K562 (cell line): ENCODE data around the gene NR2C2AP. TPM values are rescaled to one million over a fixed set of nuclear protein-coding genes. Genes with fewer than 3 reads are reported as not detected.

Source experiments
- ATAC-seq: fragments of 200-7000 bp; cut with Tn5 transposase; 3 replicates; pipeline ENCODE4 v1.9.1; 2020; ENCODE audit warnings: moderate library complexity
- BruUV-seq: library from RNA; stranded (reverse); fragments of 400-500 nt; replicated peaks from 2 replicates; lab custom pipeline; 2021; lab: Mats Ljungman, UMichigan
- CTCF ChIA-PET: fragments of 300-600 bp; formaldehyde crosslinking; extraction: SDS; loops from one replicate; lab custom pipeline; 2021; ENCODE audit warnings: low intra/inter-chr PET ratio; lab: Yijun Ruan, JAX
- POLR2A ChIA-PET: fragments of 300-600, 350-650 bp; sonication (Branson Sonifier 250); formaldehyde crosslinking; extraction: SDS; loops from one replicate; lab custom pipeline; 2021; ENCODE audit warnings: antibody characterized with exemption, inconsistent platforms; lab: Yijun Ruan, JAX
- DNase-seq, 4 experiments: peaks; one replicate each; pipeline versions ENCODE4 v3.0.0 to v3.0.0-alpha.2; 2011 to 2018; ENCODE audit warnings: low spot score in 3 of 4, mixed read lengths in 3 of 4; ENCODE audit errors: extremely low read depth in 1 of 4
- FAIRE-seq: peaks from 2 replicates; lab custom pipeline; 2011; peaks lifted over from hg19 to GRCh38; lab: Jason Lieb, UNC
- H2AFZ ChIP-seq: 2 replicates; pipeline ENCODE4 v1.6.0; 2011; ENCODE audit warnings: low read depth, low read length, control low read depth, inconsistent platforms
- H3K27ac ChIP-seq: fragments of 200-600 bp; 3 replicates; pipeline ENCODE4 v1.8.0; 2011; ENCODE audit warnings: low read depth, mild to moderate bottlenecking, control low read depth, inconsistent platforms, low read length, moderate library complexity, mixed read lengths; ENCODE audit errors: extremely low read depth
- H3K27me3 ChIP-seq, 2 experiments: fragments of 300-600 bp in 1 of 2; 2 replicates in 1 of 2; 3 replicates in 1 of 2; pipeline versions ENCODE4 v1.6.0 to v1.8.0; 2011; ENCODE audit warnings: inconsistent platforms in 2 of 2, low read length in 2 of 2, mild to moderate bottlenecking in 1 of 2, mixed read lengths in 1 of 2, moderate library complexity in 1 of 2; ENCODE audit not compliant: control insufficient read depth in 2 of 2, insufficient read depth in 2 of 2
- H3K36me3 ChIP-seq: fragments of 300-600 bp; 3 replicates; pipeline ENCODE4 v1.8.0; 2011; ENCODE audit warnings: mild to moderate bottlenecking, low read length, inconsistent platforms; ENCODE audit not compliant: control insufficient read depth, insufficient read depth
- H3K4me1 ChIP-seq, 2 experiments: fragments of 200-600 bp in 1 of 2; replicated peaks in 1 of 2; 2 replicates in 1 of 2; 3 replicates in 1 of 2; pipeline versions ENCODE4 v1.5.1 to v1.8.0; 2011; ENCODE audit warnings: inconsistent platforms in 2 of 2, low read length in 2 of 2, mild to moderate bottlenecking in 1 of 2, mixed read lengths in 1 of 2, moderate library complexity in 1 of 2; ENCODE audit not compliant: control insufficient read depth in 2 of 2, insufficient read depth in 2 of 2
- H3K4me2 ChIP-seq: 2 replicates; pipeline ENCODE4 v1.6.1; 2011; ENCODE audit warnings: low read length, control low read depth, inconsistent platforms, mixed read lengths; ENCODE audit not compliant: insufficient read depth
- H3K4me3 ChIP-seq: fragments of 200-600 bp; sonication (generic), shearing (Covaris generic); 2 replicates; pipeline ENCODE4 v1.5.1; 2016; ENCODE audit warnings: control low read depth, inconsistent platforms
- H3K79me2 ChIP-seq: fragments of 200-600 bp; 3 replicates; pipeline ENCODE4 v1.8.0; 2011; ENCODE audit warnings: low read length, inconsistent platforms; ENCODE audit not compliant: control insufficient read depth, insufficient read depth
- H3K9ac ChIP-seq, 2 experiments: 2 replicates each; pipeline versions ENCODE4 v1.6.0 to v1.6.1; 2011; ENCODE audit warnings: low read depth in 2 of 2, low read length in 2 of 2, control low read depth in 1 of 2, inconsistent platforms in 1 of 2, mild to moderate bottlenecking in 1 of 2, mixed read lengths in 1 of 2; ENCODE audit not compliant: insufficient read depth in 1 of 2
- H3K9me1 ChIP-seq: one replicate; pipeline ENCODE4 v1.6.0; 2011; ENCODE audit warnings: inconsistent platforms, mild to moderate bottlenecking, low read length, moderate library complexity; ENCODE audit not compliant: control insufficient read depth, insufficient read depth
- H3K9me3 ChIP-seq: replicated peaks from 2 replicates; pipeline ENCODE4 v1.5.1; 2011; ENCODE audit warnings: low read depth, low read length, inconsistent platforms; ENCODE audit not compliant: control insufficient read depth, insufficient read depth
- H4K20me1 ChIP-seq: replicated peaks from 2 replicates; pipeline ENCODE4 v1.6.1; 2011; ENCODE audit warnings: low read length, inconsistent platforms, mixed read lengths; ENCODE audit not compliant: control insufficient read depth, insufficient read depth
- BRF1 ChIP-seq: IDR thresholded peaks from 3 replicates; pipeline ENCODE4 v1.6.1; 2011; ENCODE audit warnings: borderline replicate concordance, mild to moderate bottlenecking; ENCODE audit not compliant: insufficient read length; ENCODE audit errors: extremely low read depth
- CBX1 ChIP-seq: sonication (generic); IDR thresholded peaks from 2 replicates; pipeline ENCODE4 v1.6.1; 2016; ENCODE audit warnings: antibody characterized with exemption, low read depth, mild to moderate bottlenecking
- CREB1 ChIP-seq, 2 experiments: sonication (generic) in 1 of 2; formaldehyde crosslinking in 1 of 2; IDR thresholded peaks; 2 replicates each; pipeline versions ENCODE4 v1.6.1 to v1.8.0; 2012 to 2022; ENCODE audit warnings: inconsistent platforms in 1 of 2, mild to moderate bottlenecking in 1 of 2, missing genetic modification reagents in 1 of 2, moderate library complexity in 1 of 2
- DEAF1 ChIP-seq: fragments of 450-650 bp; formaldehyde crosslinking; IDR thresholded peaks from 2 replicates; pipeline ENCODE4 v1.4.0; 2020; ENCODE audit warnings: mild to moderate bottlenecking, moderate library complexity
- FOXP1 ChIP-seq: sonication (generic); formaldehyde crosslinking; IDR thresholded peaks from 2 replicates; pipeline ENCODE4 v1.8.0; 2022; ENCODE audit warnings: mild to moderate bottlenecking, missing genetic modification reagents
- HOXB6 ChIP-seq: fragments of 250-450 bp; sonication (Bioruptor Pico); IDR thresholded peaks from 2 replicates; pipeline ENCODE4 v1.5.1; 2022; ENCODE audit warnings: mild to moderate bottlenecking, borderline replicate concordance
- MNT ChIP-seq, 2 experiments: fragments of 450-650 bp; conservative IDR thresholded peaks; 2 replicates each; pipeline ENCODE4 v1.6.1; 2017; ENCODE audit warnings: mild to moderate bottlenecking in 2 of 2, moderate library complexity in 2 of 2
- MYNN ChIP-seq, 2 experiments: sonication (generic); formaldehyde crosslinking in 1 of 2; IDR thresholded peaks; 2 replicates each; pipeline versions ENCODE4 v1.5.0 to v1.6.1; 2016 to 2020; ENCODE audit warnings: antibody characterized with exemption in 1 of 2, missing genetic modification reagents in 1 of 2
- PHB2 ChIP-seq: fragments of 450-650 bp; IDR thresholded peaks from 2 replicates; pipeline ENCODE4 v1.6.1; 2017; ENCODE audit warnings: low read depth
- RBM15 ChIP-seq: fragments of 200-400 bp; formaldehyde crosslinking; IDR thresholded peaks from 2 replicates; pipeline ENCODE4 v1.6.1; 2018; ENCODE audit warnings: mild to moderate bottlenecking, low read length, moderate library complexity; ENCODE audit not compliant: insufficient read depth
- ZBED1 ChIP-seq: IDR thresholded peaks from 2 replicates; pipeline ENCODE4 v1.6.1; 2014
- ZNF143 ChIP-seq: sonication (generic); formaldehyde crosslinking; IDR thresholded peaks from 2 replicates; pipeline ENCODE4 v1.9.0; 2022; ENCODE audit warnings: mild to moderate bottlenecking, missing genetic modification reagents
- ZNF77 ChIP-seq: fragments of 250-450 bp; sonication (Bioruptor Pico); IDR thresholded peaks from 2 replicates; pipeline ENCODE4 v1.5.0; 2020
- WGBS: fragments of 100-300 bp; shearing (Covaris generic); methylation state at CpG from one replicate; pipeline ENCODE4 v1.1.6; 2016; ENCODE audit warnings: low coverage, mixed read lengths; ENCODE audit not compliant: insufficient coverage; ENCODE audit errors: missing lambda C conversion rate; 5-methylcytosine and 5-hydroxymethylcytosine counted together
- in situ Hi-C: fragments of 300-500 bp; cut with MboI; formaldehyde crosslinking; loops from 4 replicates; pipeline ENCODE4 v1.15.0; 2018; ENCODE audit warnings: inconsistent platforms, mixed read lengths
- intact Hi-C: fragments of 100-400 bp; cut with micrococcal nuclease; formaldehyde crosslinking; loops from 2 replicates; pipeline ENCODE4 v1.14.2; 2022
- polyA plus RNA-seq, 8 experiments: library from polyadenylated mRNA; depleted of rRNA in 4 of 8; stranded (reverse) in 5 of 8; unstranded in 3 of 8; fragments of >200 nt; fragmentation: Nextera tagmentation in 2 of 8; fragmentation: Illumina TruSeq in 1 of 8; extraction: Ambion mirVana in 2 of 8; extraction: Trizol in 1 of 8; gene quantifications; 2 replicates each; pipeline versions ENCODE4 v1.2.1 to v1.2.3, GENCODE V29; 2011 to 2014; ENCODE audit warnings: inconsistent platforms in 1 of 8, missing spikeins in 1 of 8
- total RNA-seq, 7 experiments: library from RNA; depleted of rRNA in 6 of 7; stranded (reverse); fragments of >200 nt in 6 of 7; fragmentation: Illumina TruSeq in 2 of 7; extraction: Trizol in 2 of 7; gene quantifications; 2 replicates each; pipeline versions ENCODE4 v1.2.1 to v1.2.3, GENCODE V29; 2011 to 2021; ENCODE audit warnings: low replicate concordance in 1 of 7
- TF ChIP-seq, protein P1 (sequence below): fragments of 450-650 bp; formaldehyde crosslinking; IDR thresholded peaks from 2 replicates; pipeline ENCODE4 v1.4.0; 2020; ENCODE audit warnings: mild to moderate bottlenecking, mixed read lengths
- TF ChIP-seq, protein P2 (sequence below): sonication (generic); formaldehyde crosslinking; IDR thresholded peaks from 2 replicates; pipeline ENCODE4 v1.9.0; 2022; ENCODE audit warnings: mild to moderate bottlenecking, missing genetic modification reagents

Gene NR2C2AP
- total and polyA plus RNA-seq, 9 of the 15 experiments (the other 6 are each of a cell fraction or from before 2014, with no cell fraction given), result 23.7 to 77.4 (median 32.4) TPM

DNA sequence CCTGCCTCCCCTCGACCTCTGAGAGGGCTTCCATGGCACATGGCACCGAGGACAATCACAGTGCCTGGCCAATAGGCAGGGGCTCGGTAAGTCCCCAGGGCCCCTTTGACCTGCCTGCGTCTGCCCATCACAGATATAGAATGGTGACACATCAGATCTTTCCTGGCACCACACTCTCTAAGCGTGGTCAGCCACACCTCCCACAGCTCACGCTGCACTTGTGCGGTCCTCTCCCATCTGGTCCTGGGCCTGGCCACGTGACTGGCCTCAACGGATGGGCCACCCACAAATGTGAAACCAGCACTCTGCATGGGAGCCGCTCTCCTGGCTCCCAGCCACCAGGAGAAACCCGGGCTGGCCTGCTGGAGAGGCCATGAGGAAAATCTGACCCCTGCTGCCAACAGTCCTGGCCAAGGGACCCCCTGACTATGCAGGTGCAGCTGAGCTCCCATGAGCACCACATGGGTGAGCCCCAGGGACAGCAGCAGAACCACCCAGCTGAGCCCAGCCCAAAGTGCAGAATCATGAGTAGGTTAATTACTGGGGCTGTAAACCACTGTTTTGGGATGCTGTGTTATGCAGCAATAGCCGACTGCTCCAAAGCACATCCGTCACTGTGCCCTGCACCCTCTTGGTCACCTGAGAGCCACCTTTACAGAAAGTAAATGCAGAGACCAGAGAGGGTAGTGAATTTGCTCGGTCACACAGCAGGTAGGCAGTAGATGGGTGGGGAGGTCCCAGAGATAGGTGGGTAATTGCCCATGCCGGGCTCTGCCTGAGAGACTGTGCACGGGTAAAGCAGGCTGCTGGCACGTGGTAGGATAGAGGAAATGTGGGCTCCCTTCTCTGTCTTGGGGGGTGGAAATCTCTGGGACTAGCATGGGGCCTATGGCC is 23.4 kb downstream of the NR2C2AP start:
- Histone ChIP-seq H3K4me3 (no peak overlapping the region), H2AFZ (no peak overlapping the region), H3K36me3 (peaks cover 33% of the 10 kb centered on the region; the same call in 1 of the 3 replicates), H3K4me1 (peaks cover 12 to 31% of the 10 kb centered on the region in 2 experiments; a peak in 4 of 5 replicates), H3K9me3 (no peaks in the 10 kb centered on the region), H3K27ac (no peak overlapping the region), H4K20me1 (no peaks in the 10 kb centered on the region), H3K27me3 (no peaks in the 10 kb centered on the region), H3K9me1 (peaks cover 9% of the 10 kb centered on the region), H3K9ac (peak overlapping the region in 1 of 2 experiments; percentile 84; a peak in 2 of 4 replicates), H3K79me2 (no peaks in the 10 kb centered on the region), H3K4me2 (peak overlapping the region; percentile 5; the same call in 1 of the 2 replicates)
- ATAC-seq (peak; percentile 43), DNase-seq (peak; percentile 37 to 59 (median 52)), FAIRE-seq (peak; percentile 73)
- no TSS peak for BruUV-seq
- CTCF ChIA-PET, result no interaction called here
- intact Hi-C loops (no loop called here), in situ Hi-C loops (no loop called here)
- WGBS, result 42% methylated on average over 17 of the region's 17 CpGs
- POLR2A ChIA-PET, result interaction anchor here (0.7 to 0.9 kb wide), 2 partner anchors 10 to 12 kb away, joined by 3 to 4 read pairs; partner anchors contain the start of genes BORCS8, MEF2B and RFXANK
- no peak for TF ChIP-seq DEAF1
- TF ChIP-seq RBM15, result no peak
- TF ChIP-seq ZBED1, result no peak
- TF ChIP-seq CBX1, result no peak
- no peak for TF ChIP-seq ZNF77 (CRISPR knock-in tag)
- no peak for TF ChIP-seq ZNF143 (CRISPR knock-in tag)
- TF ChIP-seq CREB1 (IDR thresholded peaks at IDR 0.05), result no peak
- TF ChIP-seq CREB1 (CRISPR knock-in tag; IDR thresholded peaks at IDR 0.05), result no peak
- no peak for TF ChIP-seq HOXB6
- peak; percentile 55 to 60; a peak in 3 of 4 replicates for TF ChIP-seq MNT (conservative IDR thresholded peaks at IDR 0.05)
- TF ChIP-seq, protein P1, sequence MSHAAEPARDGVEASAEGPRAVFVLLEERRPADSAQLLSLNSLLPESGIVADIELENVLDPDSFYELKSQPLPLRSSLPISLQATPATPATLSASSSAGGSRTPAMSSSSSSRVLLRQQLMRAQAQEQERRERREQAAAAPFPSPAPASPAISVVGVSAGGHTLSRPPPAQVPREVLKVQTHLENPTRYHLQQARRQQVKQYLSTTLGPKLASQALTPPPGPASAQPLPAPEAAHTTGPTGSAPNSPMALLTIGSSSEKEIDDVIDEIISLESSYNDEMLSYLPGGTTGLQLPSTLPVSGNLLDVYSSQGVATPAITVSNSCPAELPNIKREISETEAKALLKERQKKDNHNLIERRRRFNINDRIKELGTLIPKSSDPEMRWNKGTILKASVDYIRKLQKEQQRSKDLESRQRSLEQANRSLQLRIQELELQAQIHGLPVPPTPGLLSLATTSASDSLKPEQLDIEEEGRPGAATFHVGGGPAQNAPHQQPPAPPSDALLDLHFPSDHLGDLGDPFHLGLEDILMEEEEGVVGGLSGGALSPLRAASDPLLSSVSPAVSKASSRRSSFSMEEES (CRISPR knock-in tag), result peak; percentile 42; the same call in 1 of the 2 replicates
- TF ChIP-seq BRF1, result no peak
- TF ChIP-seq, protein P2, sequence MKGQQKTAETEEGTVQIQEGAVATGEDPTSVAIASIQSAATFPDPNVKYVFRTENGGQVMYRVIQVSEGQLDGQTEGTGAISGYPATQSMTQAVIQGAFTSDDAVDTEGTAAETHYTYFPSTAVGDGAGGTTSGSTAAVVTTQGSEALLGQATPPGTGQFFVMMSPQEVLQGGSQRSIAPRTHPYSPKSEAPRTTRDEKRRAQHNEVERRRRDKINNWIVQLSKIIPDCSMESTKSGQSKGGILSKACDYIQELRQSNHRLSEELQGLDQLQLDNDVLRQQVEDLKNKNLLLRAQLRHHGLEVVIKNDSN (CRISPR knock-in tag), result peak; percentile 93
- peak; percentile 12; the same call in 1 of the 2 replicates for TF ChIP-seq MYNN (IDR thresholded peaks at IDR 0.05)
- no peak for TF ChIP-seq MYNN (CRISPR knock-in tag; IDR thresholded peaks at IDR 0.05)
- TF ChIP-seq FOXP1 (CRISPR knock-in tag), result no peak
- TF ChIP-seq PHB2, result no peak
